Endothelial cell of umbilical vein (primary cell): ENCODE data around the gene TRIP13.

Source experiments
- MYC ChIP-seq: IDR thresholded peaks from one replicate; pipeline ENCODE4 v1.6.1; 2011; ENCODE audit warnings: mild to moderate bottlenecking, low read depth, low read length
- POLR2A ChIP-seq: IDR thresholded peaks from 2 replicates; pipeline ENCODE4 v1.6.1; 2012; ENCODE audit warnings: low read depth, mild to moderate bottlenecking, control low read depth, low read length
- TF ChIP-seq, protein P1 (sequence below), 2 donors: IDR thresholded peaks; 1 replicate in 1 of 2; 2 replicates in 1 of 2; pipeline ENCODE4 v1.5.1; 2011; ENCODE audit warnings: low read length in 2 of 2, mild to moderate bottlenecking in 2 of 2, moderate library complexity in 2 of 2, control low read depth in 1 of 2, inconsistent platforms in 1 of 2, low read depth in 1 of 2; ENCODE audit not compliant: insufficient read depth in 1 of 2; ENCODE audit errors: extremely low read depth in 1 of 2

DNA sequence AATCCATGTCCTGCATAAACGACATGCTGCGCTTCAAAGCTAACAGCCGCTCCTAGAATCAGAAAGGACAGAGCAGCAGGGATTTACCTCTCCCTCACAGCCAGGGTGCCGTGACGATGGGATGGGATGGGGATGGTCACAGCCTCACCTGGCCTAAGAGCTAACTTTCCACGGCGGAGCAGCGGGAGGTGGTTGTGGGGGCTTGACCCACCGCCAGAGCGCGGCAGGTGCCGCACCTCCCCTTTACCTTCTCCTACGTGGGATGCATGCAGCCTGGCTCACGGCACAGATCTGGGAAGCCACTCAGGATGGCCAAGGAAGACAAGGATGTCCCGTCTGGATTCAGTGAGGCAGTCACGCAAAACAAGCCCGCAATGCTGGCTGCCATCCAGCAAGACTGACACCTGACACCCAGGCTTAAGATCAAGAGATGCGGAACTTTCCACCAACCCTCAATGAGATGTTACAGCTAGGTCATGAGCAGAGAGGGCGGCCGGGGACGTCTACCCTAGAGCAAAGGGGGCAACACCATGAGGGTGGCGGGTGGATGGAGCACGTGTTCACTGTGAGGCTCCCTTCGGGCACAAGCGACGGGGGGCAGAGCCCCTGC, 5.9 kb upstream of the TRIP13 start:
- TF ChIP-seq POLR2A (no peak), MYC (no peak)
- TF ChIP-seq, protein P1, sequence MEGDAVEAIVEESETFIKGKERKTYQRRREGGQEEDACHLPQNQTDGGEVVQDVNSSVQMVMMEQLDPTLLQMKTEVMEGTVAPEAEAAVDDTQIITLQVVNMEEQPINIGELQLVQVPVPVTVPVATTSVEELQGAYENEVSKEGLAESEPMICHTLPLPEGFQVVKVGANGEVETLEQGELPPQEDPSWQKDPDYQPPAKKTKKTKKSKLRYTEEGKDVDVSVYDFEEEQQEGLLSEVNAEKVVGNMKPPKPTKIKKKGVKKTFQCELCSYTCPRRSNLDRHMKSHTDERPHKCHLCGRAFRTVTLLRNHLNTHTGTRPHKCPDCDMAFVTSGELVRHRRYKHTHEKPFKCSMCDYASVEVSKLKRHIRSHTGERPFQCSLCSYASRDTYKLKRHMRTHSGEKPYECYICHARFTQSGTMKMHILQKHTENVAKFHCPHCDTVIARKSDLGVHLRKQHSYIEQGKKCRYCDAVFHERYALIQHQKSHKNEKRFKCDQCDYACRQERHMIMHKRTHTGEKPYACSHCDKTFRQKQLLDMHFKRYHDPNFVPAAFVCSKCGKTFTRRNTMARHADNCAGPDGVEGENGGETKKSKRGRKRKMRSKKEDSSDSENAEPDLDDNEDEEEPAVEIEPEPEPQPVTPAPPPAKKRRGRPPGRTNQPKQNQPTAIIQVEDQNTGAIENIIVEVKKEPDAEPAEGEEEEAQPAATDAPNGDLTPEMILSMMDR (IDR thresholded peaks at IDR 0.05; ENCODE audit: extremely low read depth in 1 of 2, insufficient read depth in 1 of 2, low read depth in 1 of 2, low read length in 2 of 2) = no peak
